GM19239 (cell line): ENCODE measurements around the gene CCT7.
A peak's percentile ranks its signal among the peaks of the same experiment; 100 is the strongest.

ENCODE experiments used
- DNase-seq: peaks from one replicate; pipeline ENCODE4 v3.0.0; 2011; ENCODE audit warnings: low spot score; ENCODE audit not compliant: insufficient read length
- FAIRE-seq: peaks from 2 replicates; lab custom pipeline; 2011; peaks lifted over from hg19 to GRCh38; lab: Jason Lieb, UNC

Gene CCT7

DNA sequence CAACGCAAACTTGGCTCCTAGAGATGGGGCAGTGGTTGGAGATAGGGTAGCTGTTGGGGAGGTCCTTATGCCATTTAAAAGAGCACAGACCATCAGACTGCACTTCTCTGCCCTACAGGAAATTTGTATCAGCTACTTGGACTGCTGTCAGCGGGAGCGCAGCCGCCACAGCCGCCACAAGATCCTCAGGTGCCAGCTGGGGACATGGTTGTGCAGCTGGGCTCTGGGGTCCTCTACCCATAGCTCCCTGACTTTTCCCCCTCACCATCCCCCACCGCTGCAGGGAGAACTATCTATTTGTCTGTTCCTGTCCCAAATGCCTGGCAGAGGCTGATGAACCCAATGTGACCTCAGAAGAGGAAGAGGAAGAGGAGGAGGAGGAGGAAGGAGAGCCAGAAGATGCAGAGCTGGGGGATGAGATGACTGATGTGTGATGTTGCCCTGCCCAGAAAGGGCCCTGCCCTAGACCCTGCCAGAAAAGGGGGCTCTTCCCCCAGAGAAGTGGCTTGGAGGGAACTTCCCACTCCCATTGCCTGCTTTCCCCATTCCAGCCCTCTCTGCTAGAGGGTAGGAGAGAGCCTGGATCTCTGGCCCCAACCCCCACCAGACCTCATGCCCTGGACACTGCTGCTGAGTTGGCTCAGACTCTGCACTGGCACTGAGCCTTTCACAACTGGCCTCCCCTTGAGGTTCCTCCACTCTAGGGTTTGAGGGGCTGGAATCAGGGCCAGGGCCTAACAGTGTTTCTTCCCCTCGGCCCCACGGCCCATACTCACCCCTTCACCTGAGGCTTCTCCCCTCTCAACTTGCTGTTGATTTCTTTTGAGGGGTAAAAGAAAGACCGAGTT is 8.4 kb upstream of the CCT7 start:
- FAIRE-seq (no peak), DNase-seq (no peak)

DNA sequence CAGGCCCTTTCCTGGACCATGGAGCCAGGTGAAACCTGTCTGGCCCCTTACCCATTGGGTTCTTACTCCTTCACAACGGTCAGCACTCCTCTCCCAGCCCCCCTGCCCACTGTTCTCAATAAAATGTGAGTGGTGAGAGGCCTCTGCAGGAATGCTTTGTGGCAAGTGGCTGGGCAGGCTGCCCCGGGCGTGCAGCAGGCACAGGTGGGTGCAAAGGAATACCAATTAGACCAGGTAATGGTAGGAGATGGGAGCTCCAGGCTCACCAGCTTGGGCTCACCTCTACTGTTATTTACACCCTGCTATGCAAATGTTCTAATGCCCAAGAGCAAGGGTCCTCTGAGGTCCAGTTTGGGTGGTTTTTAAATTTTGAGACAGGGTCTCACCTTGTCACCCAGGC is 7.0 kb upstream of the CCT7 start:
- FAIRE-seq: no peak
- no peak for DNase-seq

DNA sequence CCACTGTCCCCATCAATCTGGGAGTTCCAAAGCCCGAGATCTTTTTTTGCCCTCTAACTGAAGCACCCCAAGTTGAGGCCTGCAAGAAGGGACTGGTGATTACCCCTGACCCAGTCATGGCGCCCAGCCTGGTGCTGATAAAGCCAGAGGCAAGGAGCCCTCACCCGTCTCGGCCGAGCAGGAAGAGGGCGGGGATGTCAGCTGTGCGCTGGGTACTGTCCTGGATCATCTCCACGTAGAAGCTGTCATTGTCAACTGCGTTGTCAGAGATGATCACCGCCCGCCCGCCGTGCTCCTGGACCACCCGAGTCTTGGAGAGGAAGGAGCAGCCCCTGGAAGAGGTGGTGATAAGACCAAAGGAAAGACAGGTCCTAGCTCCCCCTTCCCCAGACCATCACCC is 5.5 kb upstream of the CCT7 start:
- FAIRE-seq: no peak
- no peak for DNase-seq

DNA sequence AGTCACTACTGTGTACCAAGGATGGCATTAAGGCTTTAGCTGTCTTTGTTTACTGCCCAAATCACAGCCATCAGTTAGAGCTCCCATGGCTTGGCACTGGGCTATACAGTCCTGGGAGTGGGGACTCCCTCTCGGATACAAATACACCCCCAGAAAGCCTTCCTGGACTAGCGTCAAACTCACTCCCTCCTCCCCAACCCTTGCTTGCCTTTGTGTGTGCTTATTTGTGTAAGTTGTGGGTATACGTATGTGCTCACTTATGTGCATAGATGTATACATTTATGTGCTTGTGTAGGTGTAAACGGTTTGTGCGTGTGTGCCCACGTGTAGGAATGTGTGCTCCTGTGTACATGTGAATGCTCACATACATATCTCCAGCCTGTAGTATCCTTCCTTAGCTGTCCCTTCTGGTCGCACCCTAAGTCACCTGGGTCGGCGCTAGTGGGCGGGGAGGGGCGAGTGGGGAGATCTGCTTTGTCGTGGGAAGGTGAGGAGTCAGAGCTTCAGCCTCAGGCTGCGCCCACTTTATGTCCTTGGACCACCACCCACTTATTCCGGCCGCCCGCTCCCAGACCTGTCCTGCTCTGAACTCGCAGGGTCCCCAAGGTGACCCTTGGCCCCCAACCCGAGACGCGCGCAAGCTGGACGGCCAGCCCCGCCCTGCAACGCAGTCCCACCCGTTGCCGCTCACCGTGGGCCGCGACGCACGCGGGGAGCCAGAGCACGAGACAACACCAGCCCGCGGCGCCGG is 1.5 kb upstream of the CCT7 start:
- FAIRE-seq (no peak), DNase-seq (no peak)

DNA sequence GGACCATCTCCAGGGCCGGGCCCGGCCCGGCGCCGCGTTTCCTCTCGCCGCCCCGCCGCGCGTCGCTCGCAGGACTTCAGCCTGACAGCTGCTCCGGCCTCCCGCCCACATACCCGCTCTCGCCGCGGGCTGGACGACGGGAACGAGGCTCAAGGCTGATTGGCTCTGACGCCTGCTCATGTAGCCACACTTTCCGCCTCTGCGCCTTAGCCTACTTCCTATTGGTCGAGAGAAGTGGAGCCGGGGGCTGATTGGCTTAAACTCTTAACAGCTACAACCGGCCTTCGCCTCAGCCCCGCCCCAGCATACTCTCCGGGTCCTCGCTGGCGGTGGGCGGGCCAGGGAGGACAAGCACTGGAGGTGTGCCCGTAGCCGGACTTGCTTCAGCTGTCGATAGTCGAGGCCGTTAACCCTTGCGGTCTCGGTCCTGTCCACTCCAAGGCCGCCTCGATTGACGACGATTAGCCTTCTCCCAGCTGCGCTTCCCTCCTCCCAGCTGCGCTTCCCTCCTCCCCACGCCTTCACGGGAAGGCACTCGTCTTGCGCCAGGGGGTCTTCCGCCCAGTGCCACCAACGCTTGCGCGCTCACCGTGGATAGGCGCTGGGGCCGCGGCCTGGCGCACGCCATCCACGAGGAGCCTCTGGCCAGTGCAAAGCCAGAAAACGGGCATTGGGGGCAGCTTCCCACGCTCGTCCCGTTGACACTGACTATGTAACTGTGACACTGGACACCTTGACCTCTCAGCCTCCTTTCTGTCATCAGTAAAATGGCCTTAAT is 765 bp upstream of the CCT7 start, which contains the start of gene PRADC1:
TSS of gene PRADC1 (minus strand) at position 86 of the 778 bp plus-strand sequence. CDS start at position 7, 79 bp downstream.
- FAIRE-seq: peak; percentile 86
- DNase-seq: peak; percentile 96

DNA sequence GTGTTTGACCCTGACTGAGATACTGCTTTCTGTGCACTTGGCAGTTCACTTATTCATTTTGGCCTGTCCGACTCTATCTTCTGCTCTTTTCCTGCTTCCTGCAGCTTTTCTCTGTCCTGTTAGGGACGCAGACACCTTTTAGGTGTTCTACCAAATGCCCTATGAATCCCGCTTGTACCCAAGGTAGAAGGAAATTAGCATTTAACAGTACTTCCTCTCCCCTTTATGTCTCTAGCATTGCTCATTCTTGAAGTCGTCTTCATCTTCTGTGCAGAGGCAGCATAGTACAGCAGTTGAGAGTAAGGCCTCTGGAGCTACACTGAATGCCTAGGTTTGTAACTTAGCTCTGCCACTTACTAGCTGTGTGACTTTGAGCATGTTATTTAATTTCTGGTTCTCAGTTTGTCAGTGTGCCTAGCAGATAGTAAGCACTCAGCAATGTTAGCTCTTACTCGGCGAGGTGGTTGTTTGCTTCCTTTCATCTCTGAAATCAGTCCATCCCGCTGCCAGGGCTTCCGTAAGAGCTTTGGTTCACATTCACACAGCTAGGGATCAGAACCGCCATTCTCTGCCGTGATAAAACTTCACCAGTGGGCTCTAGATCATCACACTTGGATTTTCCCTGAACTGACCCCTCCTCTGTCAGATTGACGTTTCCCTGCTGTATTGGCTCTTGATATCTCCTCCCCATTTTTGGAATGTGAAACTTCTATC is 1.4 kb downstream of the CCT7 start:
- DNase-seq (no peak), FAIRE-seq (no peak)

DNA sequence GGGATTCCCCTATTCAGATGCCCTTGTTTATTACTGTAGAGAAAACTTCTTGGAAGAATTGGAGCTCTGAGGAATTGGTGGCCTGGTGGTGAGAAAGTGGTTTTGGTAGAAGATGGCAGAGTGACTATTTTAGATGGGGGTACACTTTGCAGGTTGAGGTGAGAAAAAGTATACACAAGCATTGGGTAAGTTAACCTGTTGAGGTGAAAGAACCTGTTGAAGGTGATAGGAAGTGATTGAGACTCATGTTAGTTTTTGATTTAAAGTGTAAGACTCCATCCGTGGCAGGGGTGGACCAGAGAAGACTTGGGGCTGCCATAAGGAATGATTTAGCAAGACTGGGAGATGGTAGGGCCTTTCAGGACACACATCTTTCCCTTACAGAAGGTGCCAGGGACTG is 3.1 kb downstream of the CCT7 start:
- DNase-seq (no peak), FAIRE-seq (no peak)

DNA sequence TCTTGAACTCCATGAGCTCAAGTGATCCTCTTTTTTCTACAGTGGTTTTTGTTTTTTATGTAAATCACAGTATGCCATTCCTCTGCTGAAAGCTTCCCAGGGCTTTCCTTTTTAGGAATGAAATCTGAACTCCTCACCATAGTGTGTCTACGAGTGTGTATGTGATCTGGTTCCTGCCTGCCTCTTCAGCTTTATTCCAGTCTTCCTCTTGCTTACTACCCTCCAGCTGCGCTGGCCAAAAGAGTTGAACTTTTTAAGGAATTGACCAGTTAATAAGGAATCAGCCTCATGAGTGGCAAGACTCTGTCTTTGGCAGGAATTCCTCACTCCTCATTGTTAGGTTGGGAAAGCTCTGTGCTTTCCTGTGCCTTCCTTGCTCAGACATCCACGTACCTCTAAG is 4.0 kb downstream of the CCT7 start:
- DNase-seq: no peak
- no peak for FAIRE-seq

DNA sequence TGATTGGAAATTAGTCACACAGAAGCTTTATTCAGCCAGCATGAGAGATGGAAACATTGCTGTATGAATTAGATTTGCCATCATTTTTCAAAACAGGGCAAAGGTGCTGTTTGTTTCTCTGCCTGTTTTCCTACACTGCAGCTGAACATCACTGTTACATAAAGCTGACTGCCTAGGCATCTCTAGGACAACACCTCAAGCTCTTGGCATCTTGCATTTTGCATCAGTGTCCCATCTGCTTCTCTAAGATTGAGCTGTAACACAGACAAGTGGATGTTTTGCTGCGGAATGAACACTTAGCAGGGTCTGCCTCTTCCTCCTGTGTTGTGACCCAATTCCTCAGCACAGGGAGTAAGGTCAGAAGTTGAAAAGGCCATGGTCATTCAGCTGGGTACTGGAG is 4.9 kb downstream of the CCT7 start:
- FAIRE-seq (no peak), DNase-seq (no peak)

DNA sequence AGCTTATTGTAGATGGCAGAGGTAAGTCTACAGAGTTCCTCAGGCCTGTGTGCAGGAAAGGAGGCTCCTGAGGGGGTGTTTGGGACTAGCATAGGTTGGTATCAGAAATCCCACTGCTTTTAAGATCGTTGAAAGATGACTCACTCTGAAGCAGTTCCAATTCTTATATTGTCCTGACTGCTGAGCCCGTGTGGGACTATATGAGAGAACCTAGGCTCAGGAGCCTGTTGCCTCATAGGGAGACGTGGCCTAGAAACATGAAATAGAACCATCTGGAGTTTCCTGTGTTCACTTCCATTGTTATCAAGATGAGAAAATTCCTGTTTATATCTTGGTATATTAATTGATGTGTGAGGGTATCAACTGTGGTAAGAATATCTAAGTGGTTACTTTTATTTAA is 5.7 kb downstream of the CCT7 start:
- DNase-seq (no peak), FAIRE-seq (no peak)

DNA sequence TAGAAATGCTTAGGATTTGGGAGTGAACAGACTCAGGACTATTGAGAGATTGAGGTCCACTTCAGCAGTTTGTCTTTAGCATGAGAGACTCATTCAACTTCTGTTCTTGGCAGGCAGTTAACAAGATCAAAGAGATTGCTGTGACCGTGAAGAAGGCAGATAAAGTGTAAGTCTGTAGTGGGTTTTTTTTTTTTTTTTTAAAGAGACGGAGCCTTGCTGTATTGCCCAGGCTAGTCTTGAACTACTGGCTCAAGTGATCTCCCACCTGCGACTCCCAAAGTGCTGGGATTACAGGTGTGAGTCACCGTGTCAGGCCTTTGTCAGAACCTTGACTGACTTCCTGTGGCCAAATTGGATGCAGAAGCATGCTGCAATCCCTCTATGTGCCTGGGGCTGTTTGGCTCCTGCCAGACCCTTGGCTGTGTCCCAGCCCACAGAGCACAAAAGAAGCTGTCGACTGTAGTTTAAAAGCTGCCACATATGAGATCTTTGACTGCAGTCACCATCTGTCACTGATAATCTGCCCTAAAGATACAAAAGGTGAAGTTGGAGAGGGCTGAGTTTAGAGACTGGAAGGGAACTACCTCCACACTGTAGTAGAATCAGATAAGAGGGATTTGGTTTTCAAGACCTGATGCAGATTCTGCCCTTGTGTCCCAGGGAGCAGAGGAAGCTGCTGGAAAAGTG is 9.9 kb downstream of the CCT7 start:
- no peak for FAIRE-seq

DNA sequence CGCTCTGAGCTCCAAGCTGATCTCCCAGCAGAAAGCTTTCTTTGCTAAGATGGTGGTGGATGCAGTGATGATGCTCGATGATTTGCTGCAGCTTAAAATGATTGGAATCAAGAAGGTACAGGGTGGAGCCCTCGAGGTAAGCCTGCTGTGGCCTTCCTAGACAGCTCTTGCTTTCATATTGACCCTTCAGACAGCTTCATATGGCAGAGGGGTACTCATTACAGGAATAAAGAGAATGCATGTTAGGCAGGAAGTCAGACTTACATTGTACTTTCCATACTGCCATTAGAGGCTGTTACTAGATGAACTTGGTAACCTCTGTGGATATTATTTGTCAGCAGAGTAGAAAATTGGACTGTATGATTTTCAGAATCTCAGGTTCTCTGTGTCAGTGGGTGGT is 10.5 kb downstream of the CCT7 start:
- DNase-seq (no peak), FAIRE-seq (no peak)

More for the DNA sequence above, 9.9 kb downstream of the CCT7 start:
- DNase-seq: no peak

DNA sequence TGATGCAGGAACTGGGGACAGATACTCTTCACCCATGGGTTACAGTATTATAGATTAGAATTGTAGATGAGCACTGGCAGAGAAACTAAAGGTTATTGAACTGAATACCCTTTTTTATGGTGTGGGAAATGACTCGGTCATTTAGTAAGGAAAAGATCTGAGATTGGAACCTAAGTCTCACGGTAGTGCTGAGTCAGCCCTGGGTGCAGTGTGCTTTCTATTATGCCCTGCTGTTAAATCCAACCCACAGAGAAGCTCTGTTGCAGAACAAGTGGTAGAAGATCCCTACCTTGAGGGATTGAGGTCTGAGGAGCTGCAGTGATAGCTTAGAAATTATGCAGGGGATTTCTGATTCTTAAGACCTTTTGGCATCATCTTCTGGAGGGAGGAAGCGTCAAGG is 12.7 kb downstream of the CCT7 start:
- FAIRE-seq (no peak), DNase-seq (no peak)

DNA sequence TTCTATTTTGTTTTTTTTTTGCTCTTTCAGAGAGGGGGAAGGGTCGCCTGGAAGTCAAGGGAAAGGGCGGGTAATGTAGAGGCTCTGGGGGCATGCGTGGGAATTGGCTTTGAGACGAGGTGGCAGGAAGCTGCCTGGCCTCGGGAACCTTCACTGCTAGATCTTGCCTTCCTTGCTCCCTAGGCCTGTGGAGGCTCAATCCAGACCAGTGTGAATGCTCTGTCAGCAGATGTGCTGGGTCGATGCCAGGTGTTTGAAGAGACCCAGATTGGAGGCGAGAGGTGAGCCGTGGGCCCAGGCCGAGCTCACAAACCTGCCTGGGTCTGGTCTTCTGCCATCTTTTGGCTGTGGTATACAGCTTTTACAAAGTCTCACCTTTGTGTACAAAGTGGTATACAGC is 15.5 kb downstream of the CCT7 start:
- FAIRE-seq: no peak

DNA sequence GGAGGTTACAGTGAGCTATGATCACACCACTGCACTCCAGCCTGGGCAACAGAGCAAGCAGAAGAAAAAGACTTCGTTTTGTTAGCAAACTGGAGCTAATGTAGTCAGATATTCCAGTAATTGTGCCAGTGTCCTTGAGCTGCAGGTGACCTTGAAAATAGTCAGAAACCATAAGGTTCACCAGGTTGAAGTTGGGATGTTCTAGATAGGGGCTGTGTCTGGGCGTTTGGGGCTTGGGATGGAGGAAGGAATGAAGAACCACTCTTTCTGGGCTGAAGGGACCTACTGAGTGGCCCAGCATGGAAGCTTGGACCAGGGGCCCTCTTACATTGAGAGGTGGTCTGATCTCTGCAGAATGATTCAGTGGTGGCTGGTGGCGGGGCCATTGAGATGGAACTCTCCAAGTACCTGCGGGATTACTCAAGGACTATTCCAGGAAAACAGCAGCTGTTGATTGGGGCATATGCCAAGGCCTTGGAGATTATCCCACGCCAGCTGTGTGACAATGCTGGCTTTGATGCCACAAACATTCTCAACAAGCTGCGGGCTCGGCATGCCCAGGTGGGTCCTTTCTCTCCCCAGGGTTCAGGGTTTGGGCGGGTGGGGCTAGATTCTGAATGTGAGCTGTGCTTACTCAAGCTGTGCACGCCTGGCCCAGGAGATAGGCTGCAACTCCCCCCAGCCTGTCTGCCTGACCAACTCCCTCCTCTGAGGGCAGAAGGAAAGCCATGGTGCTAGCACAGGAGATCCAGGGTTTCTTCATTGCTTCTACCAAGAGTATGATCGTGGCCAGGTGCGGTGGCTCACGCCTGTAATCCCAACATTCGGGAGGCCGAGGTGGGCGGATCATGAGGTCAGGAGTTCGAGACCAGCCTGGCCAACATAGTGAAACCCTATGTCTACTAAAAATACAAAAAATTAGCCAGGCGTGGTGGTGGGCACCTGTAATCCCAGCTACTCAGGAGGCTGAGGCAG is 17.1 kb downstream of the CCT7 start:
- DNase-seq (no peak), FAIRE-seq (no peak)

More for the DNA sequence above, 15.5 kb downstream of the CCT7 start:
- DNase-seq: no peak

DNA sequence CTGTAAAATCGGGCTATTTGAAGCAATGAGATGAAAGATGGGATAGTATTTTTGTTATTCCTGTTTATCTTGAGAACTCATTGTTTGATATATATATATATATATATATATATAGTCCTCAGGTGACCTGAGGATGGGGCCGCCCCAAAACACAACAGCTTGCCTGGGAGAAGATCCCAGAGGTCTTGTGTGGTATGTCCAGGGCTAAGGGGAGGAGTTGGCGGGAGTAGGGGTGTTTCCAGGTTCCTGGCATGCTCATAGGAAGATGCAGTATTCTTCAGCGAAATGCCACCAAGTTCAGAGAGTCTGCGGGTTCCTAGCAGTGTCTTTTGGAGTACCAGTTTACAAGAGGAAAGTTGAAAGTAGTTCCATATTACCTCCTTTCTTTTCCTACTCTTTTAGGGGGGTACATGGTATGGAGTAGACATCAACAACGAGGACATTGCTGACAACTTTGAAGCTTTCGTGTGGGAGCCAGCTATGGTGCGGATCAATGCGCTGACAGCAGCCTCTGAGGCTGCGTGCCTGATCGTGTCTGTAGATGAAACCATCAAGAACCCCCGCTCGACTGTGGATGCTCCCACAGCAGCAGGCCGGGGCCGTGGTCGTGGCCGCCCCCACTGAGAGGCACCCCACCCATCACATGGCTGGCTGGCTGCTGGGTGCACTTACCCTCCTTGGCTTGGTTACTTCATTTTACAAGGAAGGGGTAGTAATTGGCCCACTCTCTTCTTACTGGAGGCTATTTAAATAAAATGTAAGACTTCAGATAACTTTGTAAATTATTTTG is 18.3 kb downstream of the CCT7 start:
- DNase-seq (no peak), FAIRE-seq (no peak)

DNA sequence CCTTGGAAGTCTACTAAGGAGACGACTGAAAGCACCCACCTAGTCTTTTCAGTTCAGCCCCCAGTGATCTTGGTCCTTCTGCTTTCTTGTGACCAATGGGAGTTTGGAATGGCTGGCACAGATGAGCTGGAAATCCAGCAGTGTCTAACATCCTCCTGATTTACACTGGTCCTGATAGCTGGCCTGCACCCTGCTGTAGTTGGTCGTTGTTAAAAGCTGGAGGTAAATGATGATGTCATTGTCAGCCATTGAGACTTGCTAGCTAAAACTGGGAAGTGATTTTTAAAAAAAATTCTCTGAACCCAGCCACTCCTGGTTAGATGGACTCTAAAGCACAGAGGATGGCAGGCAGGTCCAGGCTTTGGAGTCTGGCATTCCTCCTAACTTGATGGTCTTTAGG is 19.3 kb downstream of the CCT7 start:
- DNase-seq (no peak), FAIRE-seq (no peak)

DNA sequence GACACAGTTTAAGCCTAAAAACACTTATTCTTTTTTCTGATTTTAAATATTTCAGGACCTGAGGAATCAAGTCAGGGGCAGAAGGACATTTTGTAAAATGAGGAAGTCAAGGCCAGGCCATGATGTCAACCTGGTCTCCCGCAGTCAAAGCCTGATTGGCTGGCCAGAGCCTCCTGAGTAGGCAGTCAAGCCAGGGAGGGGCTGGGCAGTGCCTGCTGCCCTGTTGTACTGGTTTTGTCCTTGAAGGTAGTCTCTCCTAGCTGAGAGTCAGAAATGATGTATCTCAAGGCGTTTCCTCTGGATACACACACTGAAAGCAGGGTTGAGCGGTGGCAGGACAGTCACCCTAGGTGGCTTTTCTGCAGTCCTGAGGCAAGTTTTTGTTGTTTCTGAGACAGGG is 19.8 kb downstream of the CCT7 start:
- no peak for DNase-seq

More for the DNA sequence above, 19.8 kb downstream of the CCT7 start:
- no peak for FAIRE-seq
